Left ventricle myocardium inferior (tissue), 1 donor: ENCODE measurements around the gene CCNB1IP1. TPM values are rescaled to one million over a fixed set of nuclear protein-coding genes. Genes with fewer than 3 reads are reported as not detected.
"Not testable (repeated sequence)": the region's sequence is repeated elsewhere in the genome, so short reads cannot be mapped to it uniquely, and the experiment has no call there.

ENCODE experiments used
- DNase-seq: peaks from one replicate; pipeline ENCODE4 v3.0.0-alpha.2; 2020
- H3K27ac ChIP-seq: fragments of 200-600 bp; replicated peaks from 2 replicates; pipeline ENCODE4 v1.8.0; 2021
- H3K27me3 ChIP-seq: fragments of 200-600 bp; 2 replicates; pipeline ENCODE4 v1.8.0; 2021; ENCODE audit warnings: low read depth
- H3K36me3 ChIP-seq: fragments of 200-600 bp; 2 replicates; pipeline ENCODE4 v1.8.0; 2021
- H3K4me1 ChIP-seq: fragments of 200-600 bp; 2 replicates; pipeline ENCODE4 v1.8.0; 2021
- H3K4me3 ChIP-seq: fragments of 200-600 bp; 2 replicates; pipeline ENCODE4 v1.8.0; 2021; ENCODE audit warnings: mild to moderate bottlenecking, moderate library complexity
- H3K9me3 ChIP-seq: fragments of 200-600 bp; replicated peaks from 2 replicates; pipeline ENCODE4 v1.8.0; 2021
- intact Hi-C: fragments of 100-400 bp; cut with micrococcal nuclease; formaldehyde crosslinking; loops from one replicate; pipeline ENCODE4 v1.11.0; 2022
- total RNA-seq: library from RNA; stranded (reverse); fragmentation: NEBNext Ultra II Directional; extraction: Animal tissue kit (Norgen Biotek cat#: 25700); gene quantifications from one replicate; pipeline ENCODE4 v1.2.1, GENCODE V29; 2021
- TF ChIP-seq, protein P1 (sequence below): fragments of 200-600 bp; IDR thresholded peaks from 2 replicates; pipeline ENCODE4 v1.8.0; 2021; ENCODE audit warnings: antibody characterized with exemption, mild to moderate bottlenecking, borderline replicate concordance
- donor health status: DM: no; HTN: yes; CAD: no; lungs with severe emphysema.

Gene CCNB1IP1
- total RNA-seq, 1 donor from 2014 or later: 53.9 TPM

DNA sequence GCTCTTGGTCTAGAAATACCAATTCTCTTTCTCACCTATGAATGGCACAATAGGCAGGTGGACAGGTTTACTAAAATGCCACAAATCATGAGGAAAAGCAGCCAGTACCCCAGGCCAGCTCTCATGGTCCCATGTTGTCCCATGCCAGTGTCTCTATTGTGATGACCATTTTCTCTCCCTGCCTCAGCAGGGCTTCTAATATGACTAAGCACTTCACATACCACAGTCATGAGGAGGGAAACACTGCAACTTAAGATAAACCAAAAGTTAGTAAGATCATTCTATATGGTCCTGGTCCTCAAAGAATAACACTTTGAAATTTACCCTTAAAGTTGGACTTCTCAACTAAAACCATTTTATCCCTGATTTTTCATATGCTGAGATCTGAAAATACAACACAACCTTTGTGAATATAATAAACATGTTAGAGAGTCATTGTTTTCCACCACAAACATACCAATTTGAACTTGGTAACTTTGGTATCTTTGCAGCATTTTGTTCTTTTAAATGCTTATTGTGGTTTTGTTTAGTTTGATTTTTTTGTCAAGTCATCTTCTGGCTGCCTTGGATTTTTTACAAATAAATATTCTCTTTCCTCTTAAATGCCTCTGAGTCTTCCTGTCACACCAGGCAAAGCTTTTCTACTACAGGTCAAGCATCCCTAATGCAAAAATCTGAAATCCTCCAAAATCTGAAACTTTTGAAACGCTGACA is 30.9 kb downstream of the CCNB1IP1 start:
- H3K27me3 ChIP-seq: no peaks in the 10 kb centered on the region
- no peaks in the 10 kb centered on the region for H3K9me3 ChIP-seq
- H3K27ac ChIP-seq: no peak overlapping the region
- peaks cover 22% of the 10 kb centered on the region for H3K4me1 ChIP-seq
- H3K4me3 ChIP-seq: no peak overlapping the region
- intact Hi-C loops: no loop called here
- TF ChIP-seq, protein P1, sequence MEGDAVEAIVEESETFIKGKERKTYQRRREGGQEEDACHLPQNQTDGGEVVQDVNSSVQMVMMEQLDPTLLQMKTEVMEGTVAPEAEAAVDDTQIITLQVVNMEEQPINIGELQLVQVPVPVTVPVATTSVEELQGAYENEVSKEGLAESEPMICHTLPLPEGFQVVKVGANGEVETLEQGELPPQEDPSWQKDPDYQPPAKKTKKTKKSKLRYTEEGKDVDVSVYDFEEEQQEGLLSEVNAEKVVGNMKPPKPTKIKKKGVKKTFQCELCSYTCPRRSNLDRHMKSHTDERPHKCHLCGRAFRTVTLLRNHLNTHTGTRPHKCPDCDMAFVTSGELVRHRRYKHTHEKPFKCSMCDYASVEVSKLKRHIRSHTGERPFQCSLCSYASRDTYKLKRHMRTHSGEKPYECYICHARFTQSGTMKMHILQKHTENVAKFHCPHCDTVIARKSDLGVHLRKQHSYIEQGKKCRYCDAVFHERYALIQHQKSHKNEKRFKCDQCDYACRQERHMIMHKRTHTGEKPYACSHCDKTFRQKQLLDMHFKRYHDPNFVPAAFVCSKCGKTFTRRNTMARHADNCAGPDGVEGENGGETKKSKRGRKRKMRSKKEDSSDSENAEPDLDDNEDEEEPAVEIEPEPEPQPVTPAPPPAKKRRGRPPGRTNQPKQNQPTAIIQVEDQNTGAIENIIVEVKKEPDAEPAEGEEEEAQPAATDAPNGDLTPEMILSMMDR: no peak
- peaks cover 47% of the 10 kb centered on the region for H3K36me3 ChIP-seq
- DNase-seq: no peak

DNA sequence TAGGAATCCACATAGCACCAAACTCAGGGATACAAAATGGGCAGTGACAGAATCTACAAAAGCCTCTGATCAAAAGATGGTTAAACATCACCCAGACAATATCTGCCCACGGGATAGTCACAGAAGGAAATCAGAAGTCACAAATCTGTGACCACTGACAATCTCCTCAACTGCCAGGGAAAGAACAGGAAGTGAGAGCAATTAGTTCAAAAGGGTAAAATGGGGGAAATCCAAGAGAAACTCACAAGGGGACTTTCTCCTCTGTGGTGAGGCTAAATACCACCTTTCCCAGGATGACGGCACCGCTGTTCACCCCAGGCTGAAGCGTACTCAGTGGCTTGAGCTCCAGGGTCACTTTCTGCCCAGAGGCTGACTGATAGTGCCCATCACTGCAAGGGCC is 38.0 kb downstream of the CCNB1IP1 start:
- H3K9me3 ChIP-seq: no peaks in the 10 kb centered on the region
- peaks cover 99% of the 10 kb centered on the region for H3K36me3 ChIP-seq
- no peak overlapping the region for H3K27ac ChIP-seq
- H3K27me3 ChIP-seq: no peaks in the 10 kb centered on the region
- no peak for DNase-seq
- peaks cover 5% of the 10 kb centered on the region for H3K4me1 ChIP-seq
- intact Hi-C loops: no loop called here
- TF ChIP-seq, protein P1: no peak
- no peak overlapping the region for H3K4me3 ChIP-seq

DNA sequence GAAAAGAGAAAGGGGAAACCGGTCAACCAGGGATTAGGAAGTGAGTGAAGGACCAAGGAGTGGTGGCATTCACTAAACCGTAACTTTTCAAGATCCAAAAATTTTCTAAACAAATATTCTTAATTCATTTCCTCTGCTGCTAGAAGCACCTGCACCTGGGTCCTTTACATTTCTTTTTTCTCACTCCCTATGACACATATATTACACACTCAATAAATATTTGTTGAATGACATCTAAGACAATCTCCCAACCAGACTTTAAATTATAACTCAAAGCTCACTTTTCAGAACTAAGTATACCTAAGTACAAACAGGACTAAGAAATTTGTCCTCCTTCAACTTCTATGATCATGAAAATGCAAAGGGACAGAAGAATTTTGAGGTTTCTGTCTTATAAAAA is 38.4 kb downstream of the CCNB1IP1 start:
- no peak overlapping the region for H3K27ac ChIP-seq
- peaks cover 100% of the 10 kb centered on the region for H3K36me3 ChIP-seq

DNA sequence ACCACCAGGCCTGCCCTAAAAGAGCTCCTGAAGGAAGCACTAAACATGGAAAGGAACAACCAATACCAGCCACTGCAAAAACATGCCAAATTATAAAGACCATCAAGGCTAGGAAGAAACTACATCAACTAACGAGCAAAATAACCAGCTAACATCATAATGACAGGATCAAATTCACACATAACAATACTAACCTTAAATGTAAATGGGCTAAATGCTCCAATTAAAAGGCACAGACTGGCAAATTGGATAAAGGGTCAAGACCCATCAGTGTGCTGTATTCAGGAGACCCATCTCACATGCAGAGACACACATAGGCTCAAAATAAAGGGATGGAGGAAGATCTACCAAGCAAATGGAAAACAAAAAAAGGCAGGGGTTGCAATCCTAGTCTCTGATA is 51.1 kb downstream of the CCNB1IP1 start:
- DNase-seq, H3K27ac ChIP-seq, intact Hi-C loops, H3K4me3 ChIP-seq, H3K9me3 ChIP-seq, H3K27me3 ChIP-seq, H3K4me1 ChIP-seq: not testable (repeated sequence)
- peaks cover 15% of the 10 kb centered on the region for H3K36me3 ChIP-seq

More for the DNA sequence above, 38.4 kb downstream of the CCNB1IP1 start:
- no peaks in the 10 kb centered on the region for H3K9me3 ChIP-seq
- no peak overlapping the region for H3K4me3 ChIP-seq
- H3K27me3 ChIP-seq: no peaks in the 10 kb centered on the region
- no peak for DNase-seq
- peaks cover 5% of the 10 kb centered on the region for H3K4me1 ChIP-seq
- TF ChIP-seq, protein P1: no peak
- intact Hi-C loops: no loop called here

DNA sequence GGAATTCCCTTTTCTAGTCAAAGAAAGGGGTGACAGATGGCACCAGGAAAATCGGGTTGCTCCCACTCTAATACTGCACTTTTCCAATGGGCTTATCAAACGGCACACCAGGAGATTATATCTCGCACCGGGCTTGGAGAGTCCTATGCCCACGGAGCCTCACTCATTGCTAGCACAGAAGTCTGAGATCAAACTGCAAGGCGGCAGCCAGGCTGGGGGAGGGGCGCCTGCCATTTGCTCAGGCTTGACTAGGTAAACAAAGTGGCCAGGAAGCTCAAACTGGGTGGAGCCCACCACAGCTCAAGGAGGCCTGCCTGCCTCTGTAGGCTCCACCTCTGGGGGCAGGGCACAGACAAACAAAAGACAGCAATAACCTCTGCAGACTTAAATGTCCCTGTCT is 52.8 kb downstream of the CCNB1IP1 start:
- intact Hi-C loops, H3K4me1 ChIP-seq, H3K36me3 ChIP-seq, DNase-seq, H3K4me3 ChIP-seq, H3K27ac ChIP-seq, H3K27me3 ChIP-seq: not testable (repeated sequence)
- H3K9me3 ChIP-seq: peaks cover 11% of the 10 kb centered on the region

DNA sequence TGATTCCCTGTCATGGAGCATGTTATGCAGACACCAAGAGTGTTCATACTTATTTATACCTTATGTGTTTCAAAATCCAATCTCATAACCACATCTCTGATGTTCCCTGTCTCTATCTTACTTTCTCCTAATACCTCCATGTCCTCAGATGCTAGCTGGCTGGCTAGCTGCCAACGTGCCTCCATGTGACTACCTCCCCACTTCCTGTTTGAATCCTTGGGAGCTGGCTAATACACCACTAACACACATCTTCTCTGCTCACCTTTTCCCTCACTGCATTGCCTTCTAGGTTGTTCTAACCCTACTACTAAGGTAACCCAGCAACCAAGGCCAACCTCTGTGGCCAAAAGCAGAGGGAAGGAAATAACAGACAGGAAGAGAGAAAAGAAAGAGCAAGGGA is 54.7 kb downstream of the CCNB1IP1 start:
- no peak overlapping the region for H3K4me3 ChIP-seq
- H3K36me3 ChIP-seq: peaks cover 4% of the 10 kb centered on the region
- TF ChIP-seq, protein P1: no peak
- intact Hi-C loops: no loop called here
- H3K27ac ChIP-seq: no peak overlapping the region
- peaks cover 18% of the 10 kb centered on the region for H3K9me3 ChIP-seq
- H3K4me1 ChIP-seq: no peaks in the 10 kb centered on the region
- DNase-seq: no peak
- H3K27me3 ChIP-seq: no peaks in the 10 kb centered on the region
